Lung (tissue), 12 donors: ENCODE data around the gene BRIX1. TPM values are rescaled to one million over a fixed set of nuclear protein-coding genes. Genes with fewer than 3 reads are reported as not detected.
"Not testable (repeated sequence)": the region's sequence is repeated elsewhere in the genome, so short reads cannot be mapped to it uniquely, and the experiment has no call there.

ENCODE experiments used
- ATAC-seq: fragments of 200-7000 bp; cut with Tn5 transposase; one replicate; pipeline ENCODE4 v1.9.1; 2020; ENCODE audit warnings: moderate number of reproducible peaks; ENCODE audit not compliant: insufficient read depth, low FRiP score
- DNase-seq, 3 donors: peaks; one replicate each; pipeline ENCODE4 v3.0.0-alpha.2; 2013 to 2017
- H3K27ac ChIP-seq, 2 donors: one replicate each; pipeline ENCODE4 v1.5.1; 2013; ENCODE audit warnings: mild to moderate bottlenecking in 2 of 2, moderate library complexity in 2 of 2, control low read depth in 1 of 2, inconsistent platforms in 1 of 2, low read depth in 1 of 2, low read length in 1 of 2
- H3K27me3 ChIP-seq, 3 donors: one replicate each; pipeline ENCODE4 v1.5.1; 2013; ENCODE audit warnings: low read length in 2 of 3; ENCODE audit not compliant: control insufficient read depth in 3 of 3, insufficient read depth in 3 of 3
- H3K36me3 ChIP-seq, 4 donors: one replicate each; pipeline ENCODE4 v1.5.1; 2013; ENCODE audit warnings: low read length in 4 of 4, mild to moderate bottlenecking in 1 of 4, moderate library complexity in 1 of 4; ENCODE audit not compliant: control insufficient read depth in 4 of 4, insufficient read depth in 4 of 4
- H3K4me1 ChIP-seq, 5 donors: one replicate each; pipeline ENCODE4 v1.5.1; 2013; ENCODE audit warnings: low read length in 5 of 5, mild to moderate bottlenecking in 2 of 5, moderate library complexity in 1 of 5; ENCODE audit not compliant: control insufficient read depth in 5 of 5, insufficient read depth in 5 of 5
- H3K4me3 ChIP-seq: one replicate; pipeline ENCODE4 v1.5.1; 2013; ENCODE audit warnings: mild to moderate bottlenecking, control low read depth, moderate library complexity
- H3K9ac ChIP-seq, 2 donors: one replicate each; pipeline ENCODE4 v1.5.1; 2013; ENCODE audit warnings: low read length in 2 of 2, control low read depth in 1 of 2; ENCODE audit not compliant: insufficient read depth in 1 of 2
- H3K9me3 ChIP-seq, 4 donors: one replicate each; pipeline ENCODE4 v1.5.1; 2013; ENCODE audit warnings: low read length in 3 of 4, mild to moderate bottlenecking in 1 of 4, moderate library complexity in 1 of 4; ENCODE audit not compliant: control insufficient read depth in 4 of 4, insufficient read depth in 3 of 4
- WGBS, 2 donors: extraction: QIAGEN DNeasy Blood & Tissue Kit; methylation state at CpG; one replicate each; pipeline ENCODE4 v1.1.7; 2013; 5-methylcytosine and 5-hydroxymethylcytosine counted together
- polyA plus RNA-seq, 2 donors: library from polyadenylated mRNA; stranded (reverse); fragments of 200-250 nt; gene quantifications; one replicate each; pipeline ENCODE4 v1.2.1, GENCODE V29; 2013
- total RNA-seq, 2 donors: library from RNA; depleted of rRNA in 1 of 2; stranded (reverse); fragments of >200 nt in 1 of 2; gene quantifications; one replicate each; pipeline ENCODE4 v1.2.1, GENCODE V29; 2014 to 2021
- TF ChIP-seq, protein P1 (sequence below): IDR thresholded peaks from 2 replicates; pipeline ENCODE4 v1.5.1; 2012; ENCODE audit warnings: mild to moderate bottlenecking; ENCODE audit errors: control extremely low read depth, extremely low read depth
- donor health status: control.
- donor health status: control.
- donor health status: Bipolar disorder and iron deficiency.
- donor health status: healthy.
- donor health status: DM: yes; HTN: yes; CAD: no.

The BRIX1 gene
- total and polyA plus RNA-seq, 4 donors, result 17.6 to 31.2 (median 22.4) TPM

DNA sequence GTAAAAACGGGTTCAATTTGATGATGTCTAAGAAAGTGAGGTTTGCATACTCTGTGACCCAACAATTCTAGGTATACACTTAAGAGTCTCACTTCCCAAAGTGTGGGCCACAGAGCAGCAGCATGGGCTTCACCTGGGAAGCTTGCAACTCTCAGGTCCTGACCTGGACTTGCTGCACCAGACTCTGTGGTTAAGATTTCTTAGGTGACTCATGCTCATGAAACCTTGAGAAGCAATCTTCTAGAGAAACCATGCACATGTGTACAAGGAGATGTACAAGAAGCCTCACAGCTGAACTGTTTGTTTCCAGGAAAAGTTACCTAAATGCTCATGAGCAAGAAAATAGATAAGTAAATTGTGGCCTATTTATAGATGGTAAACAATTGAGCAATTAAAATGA, 43.8 kb downstream of the BRIX1 start:
- Histone ChIP-seq H3K27ac (no peak overlapping the region), H3K4me1 (no peaks in the 10 kb centered on the region), H3K9me3 (no peaks in the 10 kb centered on the region), H3K4me3 (no peak overlapping the region), H3K27me3 (no peaks in the 10 kb centered on the region), H3K36me3 (peaks cover 0 to 3% (median 2%) of the 10 kb centered on the region in 4 donors), H3K9ac (no peak overlapping the region)
- TF ChIP-seq, protein P1, sequence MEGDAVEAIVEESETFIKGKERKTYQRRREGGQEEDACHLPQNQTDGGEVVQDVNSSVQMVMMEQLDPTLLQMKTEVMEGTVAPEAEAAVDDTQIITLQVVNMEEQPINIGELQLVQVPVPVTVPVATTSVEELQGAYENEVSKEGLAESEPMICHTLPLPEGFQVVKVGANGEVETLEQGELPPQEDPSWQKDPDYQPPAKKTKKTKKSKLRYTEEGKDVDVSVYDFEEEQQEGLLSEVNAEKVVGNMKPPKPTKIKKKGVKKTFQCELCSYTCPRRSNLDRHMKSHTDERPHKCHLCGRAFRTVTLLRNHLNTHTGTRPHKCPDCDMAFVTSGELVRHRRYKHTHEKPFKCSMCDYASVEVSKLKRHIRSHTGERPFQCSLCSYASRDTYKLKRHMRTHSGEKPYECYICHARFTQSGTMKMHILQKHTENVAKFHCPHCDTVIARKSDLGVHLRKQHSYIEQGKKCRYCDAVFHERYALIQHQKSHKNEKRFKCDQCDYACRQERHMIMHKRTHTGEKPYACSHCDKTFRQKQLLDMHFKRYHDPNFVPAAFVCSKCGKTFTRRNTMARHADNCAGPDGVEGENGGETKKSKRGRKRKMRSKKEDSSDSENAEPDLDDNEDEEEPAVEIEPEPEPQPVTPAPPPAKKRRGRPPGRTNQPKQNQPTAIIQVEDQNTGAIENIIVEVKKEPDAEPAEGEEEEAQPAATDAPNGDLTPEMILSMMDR, result no peak
- ATAC-seq (no peak), DNase-seq (no peak)
- WGBS, 2 donors, result 83 to 88% methylated on average over 1 of the region's 1 CpG

DNA sequence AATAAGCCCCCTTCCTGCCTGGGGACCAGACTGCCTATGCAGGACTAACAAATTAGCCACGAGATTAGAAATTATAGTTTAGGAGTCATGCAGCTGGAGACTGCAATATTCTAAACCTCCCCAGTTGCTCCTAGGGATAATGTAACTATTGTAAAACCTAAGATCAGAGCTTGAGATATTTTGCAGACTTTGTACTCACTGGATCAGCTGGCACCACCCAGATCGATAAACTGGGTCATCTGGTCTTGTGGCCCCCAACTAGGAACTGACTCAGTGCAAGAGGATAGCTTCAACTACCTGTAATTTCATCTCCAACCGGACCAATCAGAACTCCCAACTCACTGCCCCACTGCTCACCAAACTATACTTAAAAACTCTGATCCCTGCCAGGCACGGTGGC, 52.0 kb downstream of the BRIX1 start:
- WGBS, 2 donors, result 95 to 98% methylated on average over 4 of the region's 4 CpGs
- Histone ChIP-seq H3K4me1 (peaks cover 0 to 7% (median 0%) of the 10 kb centered on the region in 5 donors), H3K9ac (no peak overlapping the region), H3K4me3 (no peak overlapping the region), H3K36me3 (peaks cover 0 to 1% (median 0%) of the 10 kb centered on the region in 4 donors), H3K9me3 (peaks cover 0 to 1% (median 0%) of the 10 kb centered on the region in 4 donors), H3K27me3 (no peaks in the 10 kb centered on the region), H3K27ac (no peak overlapping the region)
- TF ChIP-seq, protein P1, result no peak
- ATAC-seq, result no peak
- DNase-seq, result no peak

DNA sequence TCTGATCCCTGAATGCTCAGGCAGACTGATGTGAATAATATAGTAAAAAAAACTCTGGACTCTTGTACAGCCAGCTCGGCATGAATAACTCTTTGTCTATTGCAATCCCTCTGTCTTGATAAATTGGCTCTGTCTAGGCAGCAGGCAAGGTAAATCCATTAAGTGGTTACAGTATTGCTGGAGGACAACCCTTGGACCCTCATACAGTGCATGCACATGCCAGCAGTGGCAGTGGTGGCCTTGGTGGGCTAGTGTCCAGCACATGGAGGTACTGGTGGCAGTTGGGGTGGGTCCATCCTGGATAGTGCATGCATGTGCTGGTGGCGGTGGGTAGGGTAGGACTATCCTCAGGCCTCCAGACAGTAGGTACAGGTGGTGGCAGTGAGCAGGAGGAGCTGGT, 52.7 kb downstream of the BRIX1 start:
- Histone ChIP-seq H3K27ac (no peak overlapping the region), H3K4me3 (no peak overlapping the region), H3K9ac (no peak overlapping the region), H3K4me1 (peaks cover 0 to 7% (median 0%) of the 10 kb centered on the region in 5 donors), H3K9me3 (peaks cover 0 to 1% (median 0%) of the 10 kb centered on the region in 4 donors), H3K36me3 (peaks cover 0 to 1% (median 0%) of the 10 kb centered on the region in 4 donors), H3K27me3 (no peaks in the 10 kb centered on the region)
- TF ChIP-seq, protein P1, result no peak
- 95 to 96% methylated on average over 2 of the region's 2 CpGs for WGBS, 2 donors
- no peak for ATAC-seq
- DNase-seq, result no peak

DNA sequence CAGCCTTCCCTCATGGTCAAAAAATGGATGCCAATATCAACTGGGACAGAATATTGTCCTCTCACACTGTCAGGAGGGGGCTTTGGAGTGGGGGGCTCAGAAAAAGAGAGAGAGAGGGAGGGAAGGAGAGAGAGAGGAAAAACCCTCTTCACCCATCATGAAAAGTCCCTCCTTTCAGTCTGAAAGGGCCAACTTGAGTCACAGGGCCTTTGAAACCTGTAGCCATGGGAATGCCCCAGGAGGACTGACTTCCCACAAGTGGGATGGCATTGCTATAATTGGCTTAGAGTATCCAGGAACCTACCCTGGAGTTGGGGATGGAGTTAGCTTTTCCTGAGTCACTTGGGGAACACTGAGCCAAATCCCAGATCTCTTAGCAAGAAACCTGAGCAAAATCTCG, 55.0 kb downstream of the BRIX1 start:
- H3K36me3 ChIP-seq, result peaks cover 0 to 1% (median 0%) of the 10 kb centered on the region in 4 donors
- no peak overlapping the region for H3K27ac ChIP-seq
- peaks cover 0 to 1% (median 0%) of the 10 kb centered on the region in 4 donors for H3K9me3 ChIP-seq
- no peak overlapping the region for H3K9ac ChIP-seq
- TF ChIP-seq, protein P1, result no peak
- ATAC-seq (no peak), DNase-seq (no peak)
- H3K27me3 ChIP-seq, result no peaks in the 10 kb centered on the region
- peaks cover 0 to 7% (median 0%) of the 10 kb centered on the region in 5 donors for H3K4me1 ChIP-seq
- 69 to 77% methylated on average over 1 of the region's 1 CpG for WGBS, 2 donors
- H3K4me3 ChIP-seq, result no peak overlapping the region

DNA sequence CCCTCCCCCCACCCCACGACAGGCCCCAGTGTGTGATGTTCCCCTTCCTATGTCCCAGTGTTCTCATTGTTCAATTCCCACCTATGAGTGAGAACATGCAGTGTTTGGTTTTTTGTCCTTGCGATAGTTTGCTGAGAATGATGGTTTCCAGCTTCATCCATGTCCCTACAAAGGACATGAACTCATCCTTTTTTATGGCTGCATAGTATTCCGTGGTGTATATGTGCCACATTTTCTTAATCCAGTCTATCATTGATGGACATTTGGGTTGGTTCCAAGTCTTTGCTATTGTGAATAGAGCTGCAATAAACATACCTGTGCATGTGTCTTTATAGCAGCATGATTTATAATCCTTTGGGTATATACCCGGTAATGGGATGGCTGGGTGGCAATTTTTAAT, 56.1 kb downstream of the BRIX1 start:
- H3K9me3 ChIP-seq, H3K4me1 ChIP-seq, ATAC-seq, H3K4me3 ChIP-seq, H3K36me3 ChIP-seq, H3K27me3 ChIP-seq, H3K9ac ChIP-seq, DNase-seq, H3K27ac ChIP-seq: not testable (repeated sequence)
- 92 to 95% methylated on average over 2 of the region's 4 CpGs for WGBS, 2 donors
